Effector CD4-positive, alpha-beta T cell (primary cell): ENCODE data around the gene RGCC.
A peak's percentile ranks its signal among the peaks of the same experiment; 100 is the strongest.
"Not testable (repeated sequence)": the region's sequence is repeated elsewhere in the genome, so short reads cannot be mapped to it uniquely, and the experiment has no call there.

Experiments
- DNase-seq: peaks from one replicate; pipeline ENCODE4 v3.0.0-alpha.2; 2020

Gene RGCC

DNA sequence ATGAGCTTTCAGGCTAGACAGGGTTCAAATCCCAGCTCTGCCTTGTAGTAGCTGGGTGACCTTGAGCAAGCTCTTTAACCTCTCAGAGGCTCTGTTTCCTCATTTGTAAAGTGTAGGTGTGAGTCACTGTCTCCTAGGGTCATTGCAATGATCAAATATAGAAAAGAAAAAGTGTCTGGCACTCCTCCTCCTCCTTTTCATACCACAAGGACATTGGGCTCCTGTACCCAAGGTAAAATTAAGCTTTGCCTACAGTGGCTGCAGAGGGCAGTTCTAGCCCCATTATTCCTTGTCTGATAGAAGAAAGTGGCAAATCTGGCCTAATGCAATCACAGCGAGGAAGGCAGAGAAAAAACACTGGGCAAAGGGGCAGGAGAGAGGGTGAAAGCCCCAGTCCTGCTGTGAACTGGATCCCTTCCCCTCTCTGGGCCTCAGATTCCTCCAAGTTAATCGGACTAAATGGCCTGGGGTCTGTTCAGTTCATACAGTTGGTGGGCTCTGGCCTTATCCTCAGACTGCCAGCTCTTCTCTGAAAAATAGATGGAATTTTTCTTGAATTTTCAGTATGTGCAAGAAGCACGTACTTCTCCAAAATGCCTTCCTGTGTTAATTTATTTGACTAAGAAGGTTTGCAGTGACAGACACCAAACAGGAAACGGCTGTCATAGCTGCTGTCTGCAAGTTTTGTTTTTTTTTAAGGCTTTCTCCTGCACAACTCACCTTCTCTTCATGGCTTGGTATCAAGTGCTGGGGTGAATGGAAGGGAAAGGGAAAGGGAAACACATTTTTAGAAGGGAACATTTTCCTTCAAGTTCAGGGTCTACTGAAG lies 35.3 kb downstream of the RGCC start:
- DNase-seq = peak; percentile 19

DNA sequence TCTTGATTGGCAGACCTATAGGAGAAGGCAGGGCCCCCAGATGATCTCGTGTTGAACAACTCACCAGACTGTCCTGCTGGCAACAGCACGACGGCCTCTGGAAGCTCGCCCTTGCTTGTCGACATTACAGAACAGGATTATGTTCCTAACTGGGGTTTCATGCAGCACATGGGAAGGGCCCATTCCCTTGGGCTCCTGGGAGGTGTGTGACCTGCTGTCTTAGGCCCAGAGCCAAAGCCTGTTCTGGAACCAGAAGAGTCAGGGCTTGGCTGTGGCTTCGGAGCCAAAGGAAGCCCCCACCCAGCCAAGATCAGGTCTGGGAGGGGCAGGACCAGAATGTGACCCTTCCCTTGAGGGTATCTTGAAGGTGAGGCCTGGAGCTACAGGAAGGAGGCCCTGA lies 36.9 kb downstream of the RGCC start:
- DNase-seq = no peak

DNA sequence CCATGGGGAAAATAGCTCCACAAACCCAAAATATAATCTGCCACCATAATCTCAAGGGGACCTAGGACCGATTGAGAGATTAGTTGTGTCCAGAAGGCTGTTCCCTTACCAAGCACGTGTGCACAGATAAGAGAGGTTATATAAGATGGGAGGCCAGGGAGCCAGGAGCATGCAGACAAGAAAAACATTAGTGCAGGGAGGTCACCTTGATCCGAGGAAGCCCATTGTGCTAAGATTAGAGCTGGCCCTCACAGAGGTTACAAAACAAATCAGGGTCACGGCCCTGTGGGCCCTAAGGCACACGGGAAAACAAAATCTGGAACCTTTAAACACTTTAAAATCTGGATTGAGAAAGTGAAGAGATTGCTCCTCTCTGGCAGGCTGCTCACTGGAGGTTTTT lies 37.7 kb downstream of the RGCC start:
- DNase-seq = no peak

DNA sequence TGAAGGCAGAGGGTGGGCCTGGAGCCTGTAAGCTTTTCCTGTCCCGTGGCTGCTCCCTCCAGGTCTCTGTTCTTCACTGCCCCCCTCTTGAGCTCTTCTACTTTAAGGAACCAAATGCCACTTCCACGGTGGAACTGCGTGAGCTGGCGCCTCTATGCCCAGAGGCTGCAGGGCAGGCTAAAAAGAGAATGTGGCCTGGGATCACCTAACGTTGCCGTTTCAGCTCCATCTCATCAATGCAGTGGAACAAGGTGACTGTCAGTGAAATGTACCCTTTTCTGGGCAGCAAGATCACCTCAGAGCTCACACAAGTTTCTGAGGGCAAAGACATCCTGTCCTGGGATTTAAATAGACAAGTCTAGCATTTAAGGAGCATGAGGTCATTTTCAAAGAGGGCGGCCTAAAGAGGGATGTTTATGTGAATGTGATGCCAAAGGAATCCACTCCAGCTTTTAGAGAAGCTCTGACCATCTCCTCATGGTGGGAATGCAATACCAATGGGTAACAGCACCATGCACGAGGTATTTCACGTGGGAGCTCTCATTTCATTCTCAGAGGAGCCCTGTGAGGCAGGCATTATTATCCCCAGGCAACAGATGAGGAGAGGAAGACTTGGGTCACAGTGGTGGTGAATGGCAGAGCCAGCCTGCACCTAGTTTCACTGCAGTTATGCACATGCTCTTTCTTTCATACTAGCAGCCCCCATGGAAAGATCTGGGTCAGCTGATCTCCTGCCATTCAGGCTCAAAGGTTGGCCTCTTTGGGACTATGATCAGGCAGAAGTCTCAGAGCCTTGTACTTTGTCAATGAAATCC lies 39.3 kb downstream of the RGCC start:
- DNase-seq = no peak

DNA sequence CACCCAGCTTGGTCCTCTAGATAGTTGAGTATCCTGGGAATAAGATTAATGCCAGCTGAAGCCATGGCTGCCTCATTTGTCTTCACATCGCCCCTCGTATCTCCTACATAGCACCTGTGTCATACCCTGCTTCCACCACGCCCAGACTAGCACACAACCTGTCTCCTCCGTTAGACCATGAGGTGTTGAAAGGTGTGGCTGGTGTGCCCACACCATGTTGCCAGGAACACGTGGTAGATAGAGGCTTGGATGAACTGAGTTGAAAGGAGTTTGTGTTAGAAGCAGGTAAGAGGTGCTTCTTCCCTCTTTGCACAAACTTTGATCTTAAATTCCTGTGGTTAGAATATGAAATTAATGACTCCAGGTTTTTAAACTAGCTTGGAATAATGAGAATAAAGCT lies 40.1 kb downstream of the RGCC start:
- DNase-seq = no peak

DNA sequence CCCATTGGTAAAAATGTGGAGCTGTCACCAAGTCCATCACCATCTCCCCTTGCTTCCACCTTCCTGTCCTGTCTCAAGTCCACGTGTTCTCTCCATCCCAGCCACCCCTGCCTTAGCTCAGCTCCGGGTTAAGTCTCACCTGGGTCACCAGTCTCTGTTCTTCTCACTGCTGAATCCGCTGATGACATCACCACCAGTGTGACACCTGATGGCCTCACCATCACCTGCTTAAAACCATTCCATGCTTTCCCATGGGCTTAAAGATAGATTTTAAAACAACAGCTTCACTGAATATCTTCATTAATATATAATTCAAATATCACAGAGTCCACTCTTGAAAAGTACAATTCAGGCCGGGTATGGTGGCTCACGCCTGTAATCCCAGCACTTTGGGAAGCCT lies 42.1 kb downstream of the RGCC start:
- DNase-seq = no peak

DNA sequence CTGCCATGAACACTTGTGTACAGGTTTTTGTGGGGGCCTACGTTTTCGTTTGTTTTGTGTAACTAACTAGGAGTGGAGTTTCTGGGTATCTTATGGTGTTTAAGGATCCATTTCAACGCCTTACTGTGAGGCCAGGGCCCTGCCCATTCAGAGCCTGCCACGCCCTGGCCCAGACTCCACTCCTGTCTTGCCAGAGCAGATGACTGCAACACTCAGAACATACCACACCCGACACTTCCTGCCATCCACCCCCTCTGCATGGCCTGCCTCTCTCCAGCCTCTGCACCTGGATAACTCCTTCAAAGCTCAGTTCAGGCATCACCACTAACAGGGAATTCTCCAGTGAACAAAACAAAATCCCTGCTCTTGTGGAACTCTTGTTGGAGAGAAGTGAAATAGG lies 43.2 kb downstream of the RGCC start:
- no peak for DNase-seq

DNA sequence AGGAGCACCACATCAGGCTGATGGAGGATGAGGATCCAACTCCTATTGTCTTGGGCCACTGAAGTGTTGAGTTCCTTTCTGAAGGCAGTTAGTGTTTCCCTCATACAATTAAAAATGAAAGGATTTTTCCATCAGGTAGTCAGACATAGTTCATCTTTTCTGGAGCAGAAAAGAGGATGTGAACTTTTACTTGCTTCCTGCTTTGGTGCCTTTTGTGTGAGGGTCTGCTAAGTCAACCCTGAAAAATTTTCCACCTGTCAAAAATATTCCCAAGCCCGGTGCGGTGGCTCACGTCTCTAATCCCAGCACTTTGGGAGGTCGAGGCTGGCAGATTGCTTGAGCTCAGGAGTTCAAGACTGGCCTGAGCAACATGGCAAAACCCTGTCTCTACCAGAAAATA lies 43.9 kb downstream of the RGCC start:
- no peak for DNase-seq

DNA sequence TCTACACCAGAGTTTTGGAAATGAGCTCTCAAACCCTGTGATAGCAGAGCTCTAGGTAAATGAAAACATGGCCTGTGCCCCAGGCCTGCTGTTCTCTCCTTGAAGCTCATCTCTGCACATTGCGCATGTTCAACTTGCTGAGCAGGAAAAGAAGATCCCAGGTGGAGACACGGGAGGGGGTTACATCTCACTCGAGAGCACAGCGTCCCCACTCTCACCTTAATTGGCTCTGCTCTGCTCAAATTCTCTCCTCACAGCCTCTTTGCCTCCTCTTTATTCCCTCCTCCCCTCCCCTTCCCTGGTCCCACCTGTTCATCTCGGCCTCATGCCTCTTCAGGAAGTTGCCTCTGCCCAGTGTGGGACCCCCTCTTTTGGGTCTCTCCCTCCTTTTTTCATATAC lies 44.7 kb downstream of the RGCC start:
- no peak for DNase-seq

DNA sequence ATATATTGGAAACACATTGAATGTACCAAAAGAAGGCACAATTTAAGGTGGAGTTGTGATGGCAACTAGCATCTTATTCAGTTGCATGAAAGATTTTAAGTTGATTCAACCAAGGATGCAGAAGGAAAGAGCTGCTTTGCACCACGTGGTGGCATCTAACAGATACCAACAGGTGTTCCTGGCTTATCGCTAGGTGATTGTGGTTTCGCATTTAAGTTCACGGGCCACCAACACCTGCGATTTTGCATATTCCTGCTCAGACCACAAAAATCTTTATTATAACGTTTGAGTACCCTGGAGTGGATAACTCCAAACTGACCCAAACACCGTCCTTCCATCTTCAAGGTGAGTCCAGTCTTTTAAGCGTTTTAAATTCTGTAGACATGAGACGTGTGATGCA lies 45.3 kb downstream of the RGCC start:
- DNase-seq = no peak

DNA sequence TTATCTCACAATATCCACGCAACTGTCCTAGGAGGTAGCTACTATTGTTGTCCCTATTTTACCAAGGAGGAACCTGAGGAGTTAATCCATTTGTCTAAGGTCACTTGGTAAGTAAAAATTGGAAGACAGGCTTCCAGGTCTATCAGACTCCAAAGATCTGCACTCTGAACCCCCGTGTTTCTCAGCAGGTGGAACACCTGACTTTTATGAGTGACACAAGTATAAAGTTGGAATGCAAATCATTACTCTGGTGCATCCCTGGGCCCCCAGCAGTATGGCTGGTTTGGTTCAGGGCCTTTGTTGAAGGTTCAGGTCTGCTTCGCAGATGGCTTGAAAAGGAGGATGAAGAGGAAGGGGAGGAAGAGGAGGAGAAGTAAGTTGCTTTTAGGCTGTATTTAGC lies 46.0 kb downstream of the RGCC start:
- no peak for DNase-seq

DNA sequence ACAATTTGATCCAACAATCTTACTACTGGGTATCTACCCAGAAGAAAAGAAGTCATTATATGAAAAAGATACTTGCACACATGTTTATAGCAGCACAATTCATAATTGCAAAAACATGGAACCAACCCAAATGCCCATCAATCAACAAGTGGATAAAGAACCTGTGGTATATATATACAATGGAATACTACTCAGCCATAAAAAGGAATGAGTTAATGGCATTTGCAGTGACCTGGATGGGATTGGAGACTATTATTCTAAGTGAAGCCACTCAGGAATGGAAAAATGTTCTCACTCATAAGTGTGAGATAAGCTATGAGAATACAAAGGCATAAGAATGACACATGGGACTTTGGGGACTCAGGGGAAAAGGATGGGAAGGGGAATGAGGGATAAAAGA lies 47.3 kb downstream of the RGCC start:
- DNase-seq = not testable (repeated sequence)

DNA sequence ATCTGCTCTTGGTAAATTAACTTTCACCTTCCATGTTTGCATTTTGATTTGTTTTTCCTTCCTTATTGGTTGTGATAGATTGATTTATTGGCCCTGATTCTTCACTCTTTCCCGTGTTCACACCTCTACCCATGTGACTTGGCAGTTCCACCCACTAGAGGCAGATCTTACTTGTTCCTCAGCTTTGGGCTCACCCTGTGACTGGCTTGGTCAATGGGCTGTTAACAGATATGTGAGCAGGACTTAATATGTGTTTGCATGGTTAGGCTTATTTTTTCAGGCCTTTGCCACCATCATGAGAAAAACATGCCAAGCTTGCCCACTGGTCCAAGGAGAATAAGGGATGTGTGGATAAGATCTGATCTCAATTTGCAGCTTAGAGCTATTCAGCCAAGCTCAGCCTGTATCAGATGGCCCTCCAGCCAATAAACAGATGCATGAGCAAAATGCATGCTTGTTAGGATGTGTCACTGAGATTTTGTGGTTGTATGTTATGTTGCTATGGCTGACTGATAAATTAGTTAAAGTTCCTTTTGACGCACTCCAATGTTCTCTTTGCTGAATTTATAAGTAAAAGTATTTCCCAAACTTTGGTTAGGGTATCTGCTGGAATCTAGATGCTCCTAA lies 48.0 kb downstream of the RGCC start:
- no peak for DNase-seq

DNA sequence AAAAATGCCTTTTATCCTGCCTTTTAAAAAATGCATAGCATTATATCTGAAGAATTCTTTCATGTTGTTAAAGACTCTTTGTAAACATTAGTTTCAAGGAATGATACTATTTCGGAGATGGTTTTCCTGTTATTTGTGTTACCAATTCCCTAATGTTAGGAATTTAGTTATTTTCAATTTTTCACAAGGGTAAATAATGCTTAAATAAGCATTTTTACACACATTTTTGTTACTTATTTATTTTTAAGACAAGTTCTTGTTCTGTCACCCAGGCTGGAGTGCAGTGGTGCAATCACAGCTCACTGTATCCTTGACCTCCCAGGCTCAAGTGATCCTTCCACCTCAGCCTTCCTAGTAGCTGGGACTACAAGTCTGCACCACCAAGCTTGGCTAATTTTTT lies 49.0 kb downstream of the RGCC start:
- DNase-seq = no peak

DNA sequence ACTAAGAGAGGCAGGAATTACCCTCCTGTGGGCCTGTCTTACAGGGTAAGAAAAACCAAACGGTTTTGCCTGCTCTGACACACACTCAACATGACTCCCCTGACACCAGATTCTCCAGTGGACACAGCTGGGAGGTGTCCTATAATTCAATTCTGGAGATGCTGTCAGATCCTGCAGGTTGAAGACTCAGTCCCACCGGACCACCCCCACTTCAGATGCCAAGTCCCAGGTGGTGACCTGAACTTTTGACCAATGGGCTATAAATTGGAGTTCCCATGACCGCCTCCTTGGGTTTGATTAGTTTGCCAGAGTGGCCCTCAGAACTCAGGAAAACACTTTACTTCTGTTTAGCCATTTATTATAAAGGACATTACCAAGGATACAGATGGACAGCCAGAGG lies 52.6 kb downstream of the RGCC start:
- no peak for DNase-seq

DNA sequence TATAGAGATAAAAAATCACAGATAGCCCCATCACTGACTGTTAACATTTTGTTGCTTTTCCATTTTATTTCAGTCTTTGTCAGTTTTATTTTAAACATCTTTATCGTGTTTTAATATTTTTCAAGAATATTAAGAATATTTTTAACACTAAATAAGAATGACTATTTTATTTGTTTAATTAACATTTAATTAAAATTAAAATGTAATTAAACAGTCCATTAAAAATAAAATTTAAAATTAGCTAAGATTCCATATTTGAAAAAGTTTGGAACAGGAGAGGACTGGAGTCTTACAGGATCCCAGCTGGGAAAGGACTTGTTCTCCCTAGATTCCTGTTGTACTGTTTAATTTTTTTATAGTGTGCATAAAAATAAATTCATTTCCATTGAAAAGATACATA lies 54.5 kb downstream of the RGCC start:
- no peak for DNase-seq

DNA sequence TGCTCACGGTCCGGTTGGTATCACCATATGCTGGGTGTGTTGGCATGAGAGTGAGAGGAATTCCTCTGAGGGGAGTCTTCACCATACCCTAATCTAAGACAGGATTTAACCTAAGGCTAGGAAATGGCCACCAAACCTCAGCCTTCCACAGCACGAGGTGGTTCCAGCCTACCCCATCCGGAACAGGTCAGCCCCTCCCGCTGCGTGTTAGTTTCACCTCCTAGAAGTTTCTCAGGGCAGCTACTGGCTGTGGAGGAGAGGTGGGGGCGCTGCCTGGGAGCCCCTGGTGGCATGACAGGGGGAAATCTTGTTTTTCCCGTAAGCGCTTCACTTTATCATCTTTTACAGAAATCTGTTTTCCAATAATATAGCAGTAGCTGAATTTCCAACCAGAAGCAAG lies 55.1 kb downstream of the RGCC start:
- no peak for DNase-seq

DNA sequence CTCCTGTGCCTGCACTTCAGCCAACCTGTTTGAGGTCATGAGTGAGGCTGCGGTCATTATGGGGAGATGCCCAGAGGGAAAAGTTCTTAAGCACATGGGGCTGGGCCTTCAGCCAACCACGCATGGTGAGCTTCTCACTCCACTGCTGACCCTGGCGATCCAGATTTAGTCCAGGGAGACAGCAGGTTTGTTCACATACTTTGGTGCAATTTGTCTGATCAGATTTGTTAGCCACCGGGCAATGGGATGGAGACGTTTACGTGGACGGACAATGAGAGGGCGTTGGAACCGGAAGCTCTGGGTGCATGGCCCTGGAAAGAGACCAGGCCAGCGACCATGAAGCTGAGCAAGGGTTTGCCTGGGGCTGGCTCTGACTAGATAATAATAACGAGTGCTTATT lies 56.2 kb downstream of the RGCC start:
- DNase-seq = no peak

DNA sequence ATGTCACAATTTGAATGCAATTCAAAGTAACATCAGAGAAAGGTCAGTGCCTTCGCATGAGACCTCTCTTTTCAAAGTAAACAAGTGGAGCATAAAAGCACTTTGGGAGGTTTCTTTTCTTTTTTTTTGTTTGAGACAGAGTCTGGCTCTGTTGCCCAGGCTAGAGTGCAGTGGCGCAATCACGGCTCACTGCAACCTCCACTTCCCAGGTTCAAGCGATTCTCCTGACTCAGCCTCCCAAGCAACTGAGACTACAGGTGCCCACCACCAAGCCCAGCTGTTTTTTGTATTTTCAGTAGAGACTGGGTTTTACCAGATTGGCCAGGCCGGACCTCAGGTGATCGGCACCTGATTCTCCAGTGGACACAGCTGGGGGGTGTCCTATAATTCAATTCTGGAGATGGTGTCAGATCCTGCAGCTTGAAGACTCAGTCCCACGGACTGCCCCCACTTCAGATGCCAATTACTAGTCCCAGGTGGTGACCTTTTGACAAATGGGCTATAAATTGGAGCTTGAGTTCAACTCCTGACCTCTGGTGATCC lies 57.6 kb downstream of the RGCC start:
- DNase-seq = no peak

DNA sequence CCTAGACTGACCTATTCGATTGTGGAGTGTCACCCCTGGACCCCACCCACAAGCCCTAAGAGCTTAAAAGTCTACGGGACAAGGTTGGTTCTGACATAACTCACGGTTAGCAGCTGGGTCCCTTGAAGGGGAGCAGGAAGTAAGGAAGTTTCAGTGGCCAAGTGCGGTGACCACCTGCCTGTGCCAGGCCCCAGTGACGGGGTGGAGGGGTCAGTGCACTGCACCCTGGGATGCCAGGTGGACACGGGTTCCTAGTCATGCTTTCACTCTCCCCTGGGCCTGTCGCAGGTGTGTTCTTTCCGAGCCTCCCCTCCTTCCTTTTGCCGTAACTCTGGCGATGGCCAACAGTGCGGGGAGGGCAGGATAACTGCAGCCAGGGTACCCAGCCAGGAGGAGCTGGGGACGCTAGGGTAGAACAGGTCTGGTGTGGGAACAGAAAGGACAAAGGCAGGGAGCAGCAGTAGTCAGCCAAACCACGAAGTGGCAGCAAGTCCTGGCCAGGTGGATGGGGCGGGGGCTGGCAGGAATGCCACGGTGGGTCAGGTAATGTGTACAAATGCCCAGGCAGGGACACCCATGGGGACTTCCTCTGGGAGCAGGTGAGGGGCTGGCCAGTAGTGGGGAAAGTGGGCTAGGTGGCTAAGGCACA lies 58.3 kb downstream of the RGCC start:
- no peak for DNase-seq

DNA sequence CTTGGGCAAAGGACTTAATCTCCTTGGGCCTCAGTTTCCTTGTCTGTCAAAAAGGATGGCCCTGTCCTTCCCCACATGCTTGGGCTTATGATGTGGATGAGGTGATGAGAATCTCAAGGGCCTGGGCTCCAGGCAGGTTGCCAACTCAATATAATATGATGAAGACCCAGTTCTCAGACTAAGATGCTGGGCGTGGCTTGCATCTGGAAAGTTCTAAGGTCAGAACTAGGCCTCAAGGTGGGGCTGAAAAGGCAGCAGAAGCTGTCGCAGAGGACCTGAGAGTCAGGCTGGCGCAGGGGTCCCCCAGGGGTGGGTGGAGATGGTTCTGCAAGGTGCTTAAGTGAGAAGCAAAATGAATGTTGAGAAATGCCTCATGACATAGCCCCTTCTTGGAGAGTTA lies 58.8 kb downstream of the RGCC start:
- DNase-seq = no peak

DNA sequence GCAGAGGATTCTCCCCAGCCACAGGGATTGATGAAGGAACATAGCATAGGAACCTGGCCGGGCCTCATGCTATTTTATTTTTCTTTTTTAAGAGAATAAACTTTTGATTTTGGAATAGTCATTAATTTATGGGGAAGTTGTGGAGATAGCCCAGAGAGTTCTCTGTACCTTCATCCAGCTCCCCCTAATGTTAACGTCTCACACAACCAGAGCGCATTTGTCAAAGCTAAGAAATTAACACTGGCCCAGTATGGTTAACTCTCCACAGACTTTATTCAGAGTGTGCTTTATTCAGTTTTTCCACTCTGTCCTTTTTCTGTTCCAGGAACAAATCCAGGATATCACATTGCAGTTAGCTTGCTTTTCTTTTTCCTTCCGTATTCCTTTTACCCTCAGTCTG lies 59.4 kb downstream of the RGCC start:
- DNase-seq = no peak

DNA sequence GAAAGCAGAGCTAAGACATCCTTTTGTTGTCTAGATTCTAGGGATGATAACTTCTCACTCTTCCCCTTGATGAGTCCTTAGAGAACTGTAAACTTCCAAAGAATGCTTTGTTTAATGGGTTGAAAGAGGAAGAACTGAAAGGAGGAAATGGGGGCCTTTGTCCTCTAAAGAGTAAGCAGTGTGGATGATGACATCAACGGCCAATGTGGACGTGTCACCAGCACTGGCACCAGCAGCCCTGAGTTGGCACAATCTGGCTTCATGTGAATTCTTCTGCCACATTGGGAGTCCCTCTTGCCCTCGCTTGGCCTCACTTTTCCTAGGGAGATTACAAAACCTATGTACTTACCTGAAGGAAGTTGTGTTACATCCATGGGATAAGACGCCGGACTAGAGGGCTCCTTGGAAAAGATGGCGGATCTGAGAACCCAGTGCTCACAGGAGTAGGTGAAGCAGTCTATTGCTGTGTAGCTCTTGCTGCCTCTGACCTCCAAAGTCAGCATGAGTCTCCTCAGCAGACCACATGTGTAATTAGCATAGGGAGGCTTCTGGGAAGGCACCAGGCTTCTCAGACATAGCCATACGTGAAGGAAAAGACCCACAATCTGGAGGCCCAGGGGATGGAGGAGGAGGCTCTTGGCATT lies 62.8 kb downstream of the RGCC start:
- no peak for DNase-seq
